IMR-90 (cell line): ENCODE data around the gene PLEKHF1. TPM values are rescaled to one million over a fixed set of nuclear protein-coding genes. Genes with fewer than 3 reads are reported as not detected.

ENCODE experiments used
- ATAC-seq: fragments of 200-7000 bp; cut with Tn5 transposase; 2 replicates; pipeline ENCODE4 v1.9.1; 2020; ENCODE audit warnings: low read depth, mild to moderate bottlenecking, moderate library complexity
- BruUV-seq: library from RNA; stranded (reverse); fragments of 400-500 nt; replicated peaks from 2 replicates; lab custom pipeline; 2021; lab: Mats Ljungman, UMichigan
- CTCF ChIA-PET: fragments of 300-600 bp; formaldehyde crosslinking; extraction: SDS; loops from one replicate; lab custom pipeline; 2021; ENCODE audit warnings: antibody characterized with exemption; lab: Yijun Ruan, JAX
- POLR2A ChIA-PET: fragments of 300-600 bp; sonication (Branson Sonifier 250); formaldehyde crosslinking; loops from one replicate; lab custom pipeline; 2022; ENCODE audit warnings: antibody characterized with exemption; ENCODE audit not compliant: unreplicated experiment; lab: Charles Lee
- DNase-seq: peaks from one replicate; pipeline ENCODE4 v3.0.0; 2013
- H2AFZ ChIP-seq: replicated peaks from 2 replicates; pipeline ENCODE3; 2013; ENCODE audit warnings: low read length, mild to moderate bottlenecking; ENCODE audit not compliant: poor library complexity
- H2AK5ac ChIP-seq: 2 replicates; pipeline ENCODE4 v1.6.1; 2013; ENCODE audit warnings: low read depth, low read length, inconsistent platforms
- H2AK9ac ChIP-seq: replicated peaks from 2 replicates; pipeline ENCODE3; 2013; ENCODE audit warnings: mild to moderate bottlenecking, low read depth, low read length, moderate library complexity; ENCODE audit not compliant: poor library complexity
- H2BK120ac ChIP-seq: 2 replicates; pipeline ENCODE4 v1.6.1; 2013; ENCODE audit warnings: low read depth, low read length, inconsistent platforms
- H2BK15ac ChIP-seq: 3 replicates; pipeline ENCODE4 v1.6.1; 2013; ENCODE audit warnings: low read depth, low read length, inconsistent platforms
- H2BK20ac ChIP-seq: 2 replicates; pipeline ENCODE4 v1.6.1; 2013; ENCODE audit warnings: low read depth, mild to moderate bottlenecking, inconsistent platforms, low read length, moderate library complexity
- H2BK5ac ChIP-seq: 2 replicates; pipeline ENCODE4 v1.6.1; 2013; ENCODE audit warnings: mild to moderate bottlenecking, low read depth, low read length, inconsistent platforms; ENCODE audit not compliant: poor library complexity, severe bottlenecking
- H3K14ac ChIP-seq: replicated peaks from 2 replicates; pipeline ENCODE4 v1.6.1; 2013; ENCODE audit warnings: low read depth, low read length, inconsistent platforms
- H3K18ac ChIP-seq: 2 replicates; pipeline ENCODE4 v1.6.1; 2013; ENCODE audit warnings: low read depth, low read length, control low read depth
- H3K23ac ChIP-seq: 2 replicates; pipeline ENCODE4 v1.6.1; 2013; ENCODE audit warnings: low read depth, low read length, inconsistent platforms
- H3K27ac ChIP-seq: 2 replicates; pipeline ENCODE4 v1.5.1; 2013; ENCODE audit warnings: mild to moderate bottlenecking, control low read depth, low read length; ENCODE audit not compliant: insufficient read depth
- H3K27me3 ChIP-seq: 2 replicates; pipeline ENCODE4 v1.6.1; 2013; ENCODE audit warnings: low read length; ENCODE audit not compliant: control insufficient read depth, insufficient read depth
- H3K36me3 ChIP-seq: 2 replicates; pipeline ENCODE4 v1.6.1; 2013; ENCODE audit warnings: low read length, mixed read lengths; ENCODE audit not compliant: control insufficient read depth, insufficient read depth
- H3K4ac ChIP-seq: 2 replicates; pipeline ENCODE4 v1.6.1; 2013; ENCODE audit warnings: low read depth, low read length, inconsistent platforms
- H3K4me1 ChIP-seq: 2 replicates; pipeline ENCODE4 v1.6.1; 2013; ENCODE audit warnings: low read length, mixed read lengths; ENCODE audit not compliant: control insufficient read depth, insufficient read depth
- H3K4me2 ChIP-seq: 2 replicates; pipeline ENCODE4 v1.6.1; 2013; ENCODE audit warnings: low read depth, mild to moderate bottlenecking, control low read depth, low read length, moderate library complexity
- H3K4me3 ChIP-seq: 2 replicates; pipeline ENCODE4 v1.5.1; 2013; ENCODE audit warnings: low read depth, mild to moderate bottlenecking, control low read depth, low read length, moderate library complexity; ENCODE audit not compliant: insufficient read depth
- H3K56ac ChIP-seq: 2 replicates; pipeline ENCODE4 v1.6.1; 2013; ENCODE audit warnings: low read length, inconsistent platforms; ENCODE audit not compliant: insufficient read depth; ENCODE audit errors: extremely low read depth
- H3K79me1 ChIP-seq, 2 experiments: 2 replicates each; pipeline ENCODE4 v1.6.1; 2013; ENCODE audit warnings: low read length in 2 of 2, inconsistent platforms in 1 of 2, low read depth in 1 of 2
- H3K9ac ChIP-seq: 2 replicates; pipeline ENCODE4 v1.6.1; 2013; ENCODE audit warnings: low read depth, low read length, control low read depth
- H3K9me1 ChIP-seq: 2 replicates; pipeline ENCODE4 v1.6.1; 2013; ENCODE audit warnings: low read length, inconsistent platforms; ENCODE audit not compliant: insufficient read depth
- H3K9me3 ChIP-seq: 2 replicates; pipeline ENCODE4 v1.6.1; 2013; ENCODE audit warnings: low read length; ENCODE audit not compliant: control insufficient read depth, insufficient read depth
- H4K20me1 ChIP-seq: 2 replicates; pipeline ENCODE4 v1.6.1; 2013; ENCODE audit warnings: low read length, inconsistent platforms; ENCODE audit not compliant: insufficient read depth
- H4K5ac ChIP-seq: 2 replicates; pipeline ENCODE4 v1.6.1; 2013; ENCODE audit warnings: mild to moderate bottlenecking, low read depth, low read length, control low read depth
- H4K8ac ChIP-seq, 2 experiments: 2 replicates each; pipeline ENCODE4 v1.6.1; 2013; ENCODE audit warnings: low read depth in 2 of 2, low read length in 2 of 2, control low read depth in 1 of 2, inconsistent platforms in 1 of 2
- H4K91ac ChIP-seq: 2 replicates; pipeline ENCODE4 v1.6.1; 2013; ENCODE audit warnings: low read depth, low read length, inconsistent platforms; ENCODE audit not compliant: insufficient read depth
- BHLHE40 ChIP-seq: fragments of 150-350 bp; IDR thresholded peaks from 2 replicates; pipeline ENCODE4 v1.6.1; 2016; ENCODE audit warnings: mild to moderate bottlenecking, low read depth, low read length
- CEBPB ChIP-seq: IDR thresholded peaks from 2 replicates; pipeline ENCODE4 v1.6.1; 2012; ENCODE audit warnings: low read depth, low read length, improper control_type of control experiment
- CTCF ChIP-seq: conservative IDR thresholded peaks from 2 replicates; pipeline ENCODE4 v1.5.1; 2012; ENCODE audit warnings: mild to moderate bottlenecking, low read depth, low read length, improper control_type of control experiment
- FOS ChIP-seq: fragments of 150-350 bp; IDR thresholded peaks from 2 replicates; pipeline ENCODE4 v1.6.1; 2016; ENCODE audit warnings: low read depth, low read length
- MAFK ChIP-seq: IDR thresholded peaks from 2 replicates; pipeline ENCODE4 v1.6.1; 2012; ENCODE audit warnings: low read depth, low read length, improper control_type of control experiment
- MAZ ChIP-seq: IDR thresholded peaks from 2 replicates; pipeline ENCODE4 v1.6.1; 2012; ENCODE audit warnings: low read depth, mild to moderate bottlenecking, low read length, improper control_type of control experiment, moderate library complexity, borderline replicate concordance
- MXI1 ChIP-seq: IDR thresholded peaks from 2 replicates; pipeline ENCODE4 v1.6.1; 2012; ENCODE audit warnings: low read depth, mild to moderate bottlenecking, low read length, moderate library complexity, borderline replicate concordance
- NFE2L2 ChIP-seq: fragments of 150-350 bp; IDR thresholded peaks from 2 replicates; pipeline ENCODE4 v1.6.1; 2016; ENCODE audit warnings: low read depth, mild to moderate bottlenecking, low read length
- RAD21 ChIP-seq: IDR thresholded peaks from 2 replicates; pipeline ENCODE4 v1.6.1; 2012; ENCODE audit warnings: low read length, improper control_type of control experiment
- SMC3 ChIP-seq: fragments of 150-350 bp; IDR thresholded peaks from 2 replicates; pipeline ENCODE4 v1.6.1; 2016; ENCODE audit warnings: low read depth, mild to moderate bottlenecking, antibody characterized with exemption, low read length, moderate library complexity
- WGBS, 2 experiments: methylation state at CpG; one replicate each; pipeline versions ENCODE4 v1.1.5 to v1.1.7; 2013; ENCODE audit warnings: missing lambda C conversion rate in 2 of 2; ENCODE audit not compliant: insufficient read length in 1 of 2; ENCODE audit errors: extremely low coverage in 2 of 2; 5-methylcytosine and 5-hydroxymethylcytosine counted together
- dilution Hi-C: fragments of 300-500 bp; cut with HindIII; formaldehyde crosslinking; loops from one replicate; pipeline ENCODE4 v1.14.3; 2018; ENCODE audit warnings: low sequenced_read_pairs; ENCODE audit not compliant: unreplicated experiment
- in situ Hi-C: fragments of 300-500 bp; cut with MboI; formaldehyde crosslinking; loops from 3 replicates; pipeline ENCODE4 v1.14.3; 2019; ENCODE audit warnings: low sequenced_read_pairs, inconsistent platforms, mixed read lengths
- intact Hi-C: fragments of 100-400 bp; cut with micrococcal nuclease; formaldehyde crosslinking; loops from 2 replicates; pipeline ENCODE4 v1.10.0; 2022
- polyA plus RNA-seq, 3 experiments: library from polyadenylated mRNA; depleted of rRNA; stranded (reverse); fragments of >200 nt; gene quantifications; 2 replicates each; pipeline ENCODE4 v1.2.3, GENCODE V29; 2012; ENCODE audit warnings: low replicate concordance in 1 of 3
- total RNA-seq: library from RNA; depleted of rRNA; stranded (reverse); fragments of >200 nt; gene quantifications from 2 replicates; pipeline ENCODE4 v1.2.3, GENCODE V29; 2012
- TF ChIP-seq, protein P1 (sequence below): fragments of 150-350 bp; IDR thresholded peaks from 2 replicates; pipeline ENCODE4 v1.6.1; 2017; ENCODE audit warnings: mild to moderate bottlenecking, antibody characterized with exemption, low read length, low read depth
- TF ChIP-seq, protein P2 (sequence below): fragments of 150-350 bp; IDR thresholded peaks from 2 replicates; pipeline ENCODE4 v1.6.1; 2016; ENCODE audit warnings: low read depth, mild to moderate bottlenecking, low read length, moderate library complexity, borderline replicate concordance

The PLEKHF1 gene
- total and polyA plus RNA-seq, 2 of the 4 experiments (the other 2 are of a cell fraction), result 5.0 to 6.6 TPM

DNA sequence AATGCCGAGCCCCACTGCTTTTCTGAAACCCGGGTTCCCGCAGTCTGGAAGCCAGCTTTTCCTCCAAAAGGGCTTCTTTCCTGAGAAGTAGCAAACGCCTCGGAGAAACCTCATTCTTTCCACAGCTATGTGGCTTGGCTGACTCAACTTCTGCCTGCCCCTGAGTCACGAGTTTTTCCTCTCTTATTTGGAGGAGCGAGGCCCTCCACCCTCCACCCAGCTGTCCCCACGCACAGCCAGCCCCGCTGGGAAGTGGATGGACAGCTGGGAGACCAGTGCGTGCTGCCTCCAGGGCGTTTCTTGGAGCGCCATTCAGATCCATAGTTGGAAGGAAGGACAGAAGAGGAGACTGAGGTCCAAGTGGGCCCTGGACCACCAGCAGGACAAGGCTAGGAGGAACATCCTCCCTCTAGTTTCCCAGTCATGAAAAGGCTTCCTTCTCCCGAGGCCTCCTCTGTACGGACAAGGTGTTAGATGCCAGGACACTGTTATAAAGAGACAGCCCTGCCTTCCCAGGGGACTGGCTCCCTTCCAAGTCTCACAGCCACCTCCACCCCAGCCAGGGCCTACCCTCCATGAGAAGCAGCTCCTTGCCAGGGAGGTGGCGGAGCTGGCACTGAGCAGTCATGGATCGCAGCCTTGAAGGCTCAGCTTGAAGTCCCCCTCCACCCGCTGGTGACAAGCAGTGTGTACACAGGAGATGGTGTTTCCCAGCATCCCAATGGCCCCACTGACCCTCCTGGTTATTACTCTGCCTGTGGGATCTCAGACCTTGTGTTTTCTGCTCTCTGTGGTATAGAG lies 2.5 kb upstream of the PLEKHF1 start:
- ChIA-PET POLR2A (interaction anchor here (0.5 kb wide), 1 partner anchor 161 kb away, joined by 11 read pairs; no protein-coding TSS in a partner anchor), CTCF (interaction anchor here (0.9 to 2.2 kb wide), 3 partner anchors 9 to 54 kb away, joined by 4 to 7 read pairs (median 4); no protein-coding TSS in a partner anchor)
- BruUV-seq, result no TSS peak
- Histone ChIP-seq H3K23ac (peak overlapping the region; percentile 88), H2BK15ac (peak overlapping the region; percentile 99; the same call in 2 of the 3 replicates), H3K4me1 (peaks cover 27% of the 10 kb centered on the region), H3K4ac (peak overlapping the region; percentile 95), H3K56ac (peak overlapping the region; percentile 88), H2BK5ac (peak overlapping the region; percentile 88), H3K9me3 (no peaks in the 10 kb centered on the region), H4K5ac (peak overlapping the region; percentile 88), H4K91ac (peak overlapping the region; percentile 99), H4K20me1 (peaks cover 17% of the 10 kb centered on the region), H3K9ac (peak overlapping the region; percentile 68), H3K27ac (peak overlapping the region; percentile 95), H3K4me3 (peak overlapping the region; percentile 11; the same call in 1 of the 2 replicates), H3K4me2 (peak overlapping the region; percentile 59), H3K18ac (peak overlapping the region; percentile 92), H2AK5ac (peak overlapping the region; percentile 96), H3K27me3 (no peaks in the 10 kb centered on the region), H3K14ac (peak overlapping the region; percentile 95), H4K8ac (peak overlapping the region; percentile 87 to 98), H2BK20ac (peak overlapping the region; percentile 92), H2AK9ac (peak overlapping the region; percentile 95), H3K9me1 (peaks cover 12% of the 10 kb centered on the region), H2BK120ac (peak overlapping the region; percentile 97), H3K79me1 (peaks cover 0 to 28% of the 10 kb centered on the region in 2 experiments; a peak in 2 of 4 replicates), H3K36me3 (no peaks in the 10 kb centered on the region), H2AFZ (peak overlapping the region; percentile 89)
- dilution Hi-C loops, result no loop called here
- 50% methylated on average over 2 of the region's 17 CpGs; no CpG with 5 or more reads in 1 of the 2 experiments for WGBS, 2 experiments
- intact Hi-C loops, result loop anchor here (1.0 to 2.0 kb wide), 2 partner anchors 53 to 54 kb away; no protein-coding TSS in a partner anchor
- in situ Hi-C loops, result no loop called here
- DNase-seq (peak; percentile 94), ATAC-seq (peak; percentile 60)
- TF ChIP-seq FOS (peak; percentile 80), MXI1 (0 out of 2 replicates have a peak, but pooled peaks have one; percentile 44), CEBPB (0 out of 2 replicates have a peak, but pooled peaks have one; percentile 19), MAZ (peak; percentile 78), BHLHE40 (peak; percentile 64), MAFK (no peak), CTCF (no peak), SMC3 (no peak), NFE2L2 (no peak), RAD21 (peak; percentile 20; the same call in 1 of the 2 replicates)
- TF ChIP-seq, protein P1, sequence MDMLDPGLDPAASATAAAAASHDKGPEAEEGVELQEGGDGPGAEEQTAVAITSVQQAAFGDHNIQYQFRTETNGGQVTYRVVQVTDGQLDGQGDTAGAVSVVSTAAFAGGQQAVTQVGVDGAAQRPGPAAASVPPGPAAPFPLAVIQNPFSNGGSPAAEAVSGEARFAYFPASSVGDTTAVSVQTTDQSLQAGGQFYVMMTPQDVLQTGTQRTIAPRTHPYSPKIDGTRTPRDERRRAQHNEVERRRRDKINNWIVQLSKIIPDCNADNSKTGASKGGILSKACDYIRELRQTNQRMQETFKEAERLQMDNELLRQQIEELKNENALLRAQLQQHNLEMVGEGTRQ, result no peak
- TF ChIP-seq, protein P2, sequence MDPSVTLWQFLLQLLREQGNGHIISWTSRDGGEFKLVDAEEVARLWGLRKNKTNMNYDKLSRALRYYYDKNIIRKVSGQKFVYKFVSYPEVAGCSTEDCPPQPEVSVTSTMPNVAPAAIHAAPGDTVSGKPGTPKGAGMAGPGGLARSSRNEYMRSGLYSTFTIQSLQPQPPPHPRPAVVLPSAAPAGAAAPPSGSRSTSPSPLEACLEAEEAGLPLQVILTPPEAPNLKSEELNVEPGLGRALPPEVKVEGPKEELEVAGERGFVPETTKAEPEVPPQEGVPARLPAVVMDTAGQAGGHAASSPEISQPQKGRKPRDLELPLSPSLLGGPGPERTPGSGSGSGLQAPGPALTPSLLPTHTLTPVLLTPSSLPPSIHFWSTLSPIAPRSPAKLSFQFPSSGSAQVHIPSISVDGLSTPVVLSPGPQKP, result no peak
